Amygdala (tissue), 56 donors: ENCODE measurements around the gene SMIM41.
A peak's percentile ranks its signal among the peaks of the same experiment; 100 is the strongest.

Experiments used
- DNase-seq, 56 donors: peaks; one replicate each; lab custom pipeline; 2025; lab: John Stamatoyannopoulos, UW

The SMIM41 gene

DNA sequence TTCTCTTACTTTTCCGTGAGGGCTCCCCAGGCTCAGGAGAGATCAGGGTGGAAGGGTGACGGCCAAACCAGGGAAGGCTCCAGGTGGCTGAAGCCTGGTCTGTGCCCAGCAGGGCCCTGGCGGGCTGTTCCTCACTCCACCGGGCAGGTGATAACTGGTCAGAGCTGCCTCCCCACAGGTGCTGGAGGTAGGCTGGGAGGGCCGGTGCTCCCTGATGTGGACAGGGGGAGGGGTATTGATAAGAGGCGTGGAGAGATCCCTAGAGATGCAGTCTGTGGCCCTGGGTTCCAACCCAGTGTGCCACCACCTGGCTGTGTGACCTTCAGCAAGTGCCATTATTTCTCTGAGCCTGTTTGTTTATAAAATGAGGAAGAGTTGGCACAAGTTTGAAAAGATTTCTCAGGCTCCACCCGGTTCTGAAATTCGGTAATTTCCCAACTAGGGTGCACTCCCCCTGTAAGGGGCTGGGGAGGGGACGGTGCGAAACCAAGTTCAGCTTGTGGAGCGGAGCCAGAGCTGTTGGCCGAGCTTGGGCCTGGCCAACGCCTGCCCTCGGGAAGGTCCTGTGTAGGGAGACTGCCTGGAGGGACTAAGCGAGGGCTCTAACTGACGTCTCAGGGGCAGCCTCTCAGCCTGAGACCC is 29.3 kb upstream of the SMIM41 start:
- DNase-seq: peak in 2 of 56 donors; percentile 47 to 59

- DNase-seq: peak in 54 of 56 donors; percentile 51 to 98 (median 86)
Measured at GRCh38 chr12:52050758-52051541, 28.6 kb upstream of the SMIM41 start, which contains the start of gene NR4A1. TSS of gene NR4A1 (plus strand) at chr12:52051442. CDS start at chr12:52054329, 2,887 bp downstream.

DNA sequence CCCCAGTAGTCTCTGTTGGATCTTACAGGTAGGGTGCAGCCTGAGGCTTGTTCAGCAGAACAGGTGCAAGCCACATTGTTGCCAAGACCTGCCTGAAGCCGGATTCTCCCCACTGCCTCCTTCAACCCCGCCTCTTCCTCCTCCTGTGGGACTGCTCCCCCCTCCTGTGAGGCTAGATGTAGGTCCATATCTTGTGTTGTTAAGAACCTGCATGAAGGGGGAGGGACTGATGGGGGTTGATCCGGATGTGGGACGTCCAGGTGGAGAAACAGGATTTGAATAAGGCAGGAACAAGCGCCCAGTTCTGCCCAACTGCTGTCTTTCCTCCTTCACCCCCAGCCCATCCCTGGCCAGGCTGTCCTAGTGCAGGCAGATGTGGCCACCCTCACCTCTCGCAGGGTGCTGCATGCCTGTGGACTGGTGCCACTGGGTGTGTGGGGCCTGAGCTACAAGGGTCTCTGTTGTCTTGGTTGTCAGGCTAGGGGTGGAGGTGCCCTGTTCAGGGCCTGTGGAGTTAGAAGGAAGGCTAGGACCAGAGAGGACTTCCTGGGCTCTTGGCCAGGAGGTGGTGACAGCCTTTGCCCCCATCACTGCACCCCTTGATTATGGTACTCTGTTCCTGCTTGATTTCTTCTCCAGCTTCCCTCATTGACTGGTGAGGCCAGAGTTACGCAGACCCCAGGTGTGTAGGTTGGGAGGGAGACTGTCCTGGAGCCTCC is 26.9 kb upstream of the SMIM41 start:
- DNase-seq: peak in 3 of 56 donors; percentile 25 to 49 (median 37)

DNA sequence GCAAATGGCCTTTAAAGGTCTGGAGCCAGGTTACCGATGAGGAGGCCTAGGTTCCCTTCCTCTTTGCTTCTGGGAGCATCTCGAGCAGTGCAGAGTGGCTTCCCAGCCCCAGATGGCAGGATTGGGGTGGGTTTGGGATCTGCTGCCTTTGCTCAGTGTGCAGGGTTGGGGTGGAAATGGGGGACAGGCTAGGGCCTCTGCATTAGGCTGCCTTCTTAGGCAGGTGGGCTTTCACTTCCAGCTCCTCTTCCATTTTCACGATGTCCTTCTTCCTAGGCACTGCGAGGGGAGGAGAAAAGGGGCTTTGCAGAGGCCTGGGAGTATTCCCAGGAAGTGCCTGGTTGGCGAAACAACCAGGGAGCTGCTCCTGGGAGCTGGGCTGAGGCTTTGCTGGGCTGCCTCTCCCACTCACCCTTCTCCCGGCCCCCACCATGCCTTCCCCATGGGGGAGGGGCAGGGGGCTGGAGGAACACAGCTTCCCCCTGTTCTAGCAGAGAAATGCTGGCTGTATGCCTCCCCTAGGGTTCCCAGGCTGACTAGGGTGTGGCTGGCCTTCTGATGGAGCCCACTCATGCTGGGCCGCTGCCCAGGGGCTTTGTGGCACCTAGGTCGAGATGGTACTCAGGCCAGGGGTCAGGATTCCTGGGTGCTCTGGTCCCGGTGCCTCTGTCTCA is 25.8 kb upstream of the SMIM41 start:
- peak in 6 of 56 donors; percentile 27 to 56 (median 39) for DNase-seq

GRCh38 chr12:52054231-52054832 is 25.2 kb upstream of the SMIM41 start:
- DNase-seq: peak in 2 of 56 donors; percentile 55 to 56

DNA sequence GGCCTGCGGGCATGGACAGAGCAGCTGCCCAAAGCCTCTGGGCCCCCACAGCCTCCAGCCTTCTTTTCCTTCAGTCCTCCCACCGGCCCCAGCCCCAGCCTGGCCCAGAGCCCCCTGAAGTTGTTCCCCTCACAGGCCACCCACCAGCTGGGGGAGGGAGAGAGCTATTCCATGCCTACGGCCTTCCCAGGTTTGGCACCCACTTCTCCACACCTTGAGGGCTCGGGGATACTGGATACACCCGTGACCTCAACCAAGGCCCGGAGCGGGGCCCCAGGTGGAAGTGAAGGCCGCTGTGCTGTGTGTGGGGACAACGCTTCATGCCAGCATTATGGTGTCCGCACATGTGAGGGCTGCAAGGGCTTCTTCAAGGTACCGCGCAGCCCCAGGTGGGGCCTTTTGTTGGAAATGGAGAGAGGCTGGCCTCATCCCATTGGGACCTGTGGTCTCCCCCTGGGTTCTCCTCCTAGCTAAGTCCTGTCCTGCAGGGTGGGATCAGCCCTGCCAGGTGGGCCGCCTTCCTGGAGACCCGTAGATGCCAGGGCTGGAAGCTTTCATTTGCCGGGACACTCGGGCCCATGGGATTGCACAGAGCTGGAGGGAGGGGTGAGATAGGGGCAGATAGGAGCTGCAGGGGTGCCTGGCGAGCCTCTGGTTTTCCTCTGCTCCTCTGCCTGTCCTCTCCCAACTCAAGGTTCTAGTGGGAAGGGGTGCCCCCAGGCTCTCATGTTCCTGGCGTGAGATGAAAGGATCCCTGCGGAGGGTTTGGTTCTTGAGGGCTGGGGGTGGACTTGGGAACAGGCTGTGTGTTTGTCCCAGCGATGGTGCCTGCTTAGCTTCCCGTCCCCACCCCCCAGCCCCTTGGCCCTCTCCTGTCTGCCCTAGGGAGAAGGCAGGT is 24.4 kb upstream of the SMIM41 start:
- DNase-seq: peak in 5 of 56 donors; percentile 52 to 73 (median 61)

- DNase-seq: peak in 45 of 56 donors; percentile 23 to 85 (median 63)
Measured at GRCh38 chr12:52055731-52056711, 23.5 kb upstream of the SMIM41 start.

- DNase-seq: peak in 7 of 56 donors; percentile 21 to 50 (median 42)
Measured at GRCh38 chr12:52056801-52057637, 22.5 kb upstream of the SMIM41 start.

GRCh38 chr12:52057638-52058576 is 21.6 kb upstream of the SMIM41 start:
- DNase-seq: no peak

DNA sequence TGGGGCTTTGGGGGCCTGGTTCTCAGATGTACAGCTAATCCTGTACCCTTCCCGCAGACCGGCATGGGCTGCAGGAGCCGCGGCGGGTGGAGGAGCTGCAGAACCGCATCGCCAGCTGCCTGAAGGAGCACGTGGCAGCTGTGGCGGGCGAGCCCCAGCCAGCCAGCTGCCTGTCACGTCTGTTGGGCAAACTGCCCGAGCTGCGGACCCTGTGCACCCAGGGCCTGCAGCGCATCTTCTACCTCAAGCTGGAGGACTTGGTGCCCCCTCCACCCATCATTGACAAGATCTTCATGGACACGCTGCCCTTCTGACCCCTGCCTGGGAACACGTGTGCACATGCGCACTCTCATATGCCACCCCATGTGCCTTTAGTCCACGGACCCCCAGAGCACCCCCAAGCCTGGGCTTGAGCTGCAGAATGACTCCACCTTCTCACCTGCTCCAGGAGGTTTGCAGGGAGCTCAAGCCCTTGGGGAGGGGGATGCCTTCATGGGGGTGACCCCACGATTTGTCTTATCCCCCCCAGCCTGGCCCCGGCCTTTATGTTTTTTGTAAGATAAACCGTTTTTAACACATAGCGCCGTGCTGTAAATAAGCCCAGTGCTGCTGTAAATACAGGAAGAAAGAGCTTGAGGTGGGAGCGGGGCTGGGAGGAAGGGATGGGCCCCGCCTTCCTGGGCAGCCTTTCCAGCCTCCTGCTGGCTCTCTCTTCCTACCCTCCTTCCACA is 20.7 kb upstream of the SMIM41 start:
- DNase-seq: peak in 30 of 56 donors; percentile 21 to 81 (median 51)

DNA sequence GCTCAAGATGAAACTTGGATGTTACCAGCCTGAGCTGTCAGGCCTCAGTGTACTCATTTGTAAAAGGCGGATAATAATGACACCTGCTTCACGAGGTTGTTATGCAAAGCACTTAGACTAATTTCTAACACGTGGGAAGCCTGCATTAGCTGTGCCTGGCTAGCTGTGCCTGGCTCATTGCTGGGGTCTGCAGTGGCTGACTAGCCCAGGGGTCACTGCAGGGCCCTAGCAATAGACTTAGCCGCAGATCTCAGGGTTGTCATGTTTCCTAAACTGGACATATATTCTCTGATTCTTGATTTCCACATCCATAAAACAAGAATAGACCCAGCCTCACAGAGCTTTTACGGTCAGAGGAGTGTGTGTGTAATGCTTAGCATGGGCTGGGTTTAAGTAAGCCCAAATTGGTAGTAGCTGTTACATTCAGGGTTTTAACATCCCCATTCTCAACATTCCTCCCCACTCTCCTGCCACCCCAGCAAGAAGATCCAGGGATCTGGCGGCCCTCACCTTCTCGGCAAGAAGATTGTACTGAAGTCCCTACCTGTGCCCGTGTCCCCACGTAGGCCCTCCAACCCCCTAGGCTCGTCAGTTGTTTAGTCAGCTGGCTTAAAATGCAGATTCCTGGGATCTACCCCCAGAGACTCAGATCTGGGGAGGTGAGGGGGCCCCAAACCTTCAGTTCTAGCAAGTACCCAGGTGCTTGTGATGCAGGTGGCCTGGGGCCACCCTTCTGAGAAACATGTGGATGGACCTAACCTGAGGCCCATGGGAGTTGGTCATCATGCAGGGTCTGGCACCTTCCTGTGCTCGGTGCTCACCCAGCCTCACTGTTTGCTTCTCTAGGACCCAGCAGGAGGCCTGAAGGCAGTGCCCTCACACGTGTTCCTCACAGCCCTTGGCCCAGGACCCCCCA is 19.7 kb upstream of the SMIM41 start:
- peak in 2 of 56 donors; percentile 11 to 32 for DNase-seq

- no peak for DNase-seq
Measured at GRCh38 chr12:52060498-52061177, 18.9 kb upstream of the SMIM41 start.

DNA sequence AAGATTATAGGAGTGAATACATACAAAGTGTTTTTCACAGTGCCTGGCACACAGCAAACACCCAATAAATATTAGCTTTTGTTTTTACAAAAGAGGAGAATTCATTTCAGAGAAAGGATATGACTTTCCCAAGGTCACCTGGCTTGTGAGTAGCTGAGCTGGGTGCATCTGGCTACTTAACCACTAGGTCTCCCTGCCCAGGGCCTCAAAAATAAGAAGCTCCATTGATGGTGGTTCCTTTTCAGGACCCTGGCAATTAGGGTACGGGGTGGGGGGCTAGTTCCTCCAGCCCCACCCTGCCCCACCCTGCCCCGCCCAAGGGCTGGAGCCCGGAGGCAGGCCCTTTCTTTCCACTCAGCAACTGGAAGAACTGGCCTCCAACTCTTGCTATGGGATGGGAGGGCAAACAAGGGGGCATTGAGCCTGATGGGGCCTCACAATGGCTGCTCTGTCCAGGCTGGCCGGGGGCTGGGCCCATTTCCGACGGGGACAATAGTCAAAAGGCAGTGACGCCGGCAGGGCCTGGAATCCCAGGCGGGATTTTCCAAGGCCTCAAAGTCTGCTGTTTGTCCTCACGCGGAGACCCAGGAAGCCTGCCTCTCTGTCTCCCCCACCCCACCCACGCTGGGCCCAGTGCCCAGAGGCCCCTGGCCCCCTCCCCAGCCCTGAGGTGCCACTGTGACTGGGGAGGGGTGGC is 17.9 kb upstream of the SMIM41 start:
- peak in 55 of 56 donors; percentile 44 to 95 (median 84) for DNase-seq
